Measurements from ENCODE around the gene TNFRSF14.
"Not testable (repeated sequence)": the region's sequence is repeated elsewhere in the genome, so short reads cannot be mapped to it uniquely, and the experiment has no call there.

TNFRSF14 gene

DNA sequence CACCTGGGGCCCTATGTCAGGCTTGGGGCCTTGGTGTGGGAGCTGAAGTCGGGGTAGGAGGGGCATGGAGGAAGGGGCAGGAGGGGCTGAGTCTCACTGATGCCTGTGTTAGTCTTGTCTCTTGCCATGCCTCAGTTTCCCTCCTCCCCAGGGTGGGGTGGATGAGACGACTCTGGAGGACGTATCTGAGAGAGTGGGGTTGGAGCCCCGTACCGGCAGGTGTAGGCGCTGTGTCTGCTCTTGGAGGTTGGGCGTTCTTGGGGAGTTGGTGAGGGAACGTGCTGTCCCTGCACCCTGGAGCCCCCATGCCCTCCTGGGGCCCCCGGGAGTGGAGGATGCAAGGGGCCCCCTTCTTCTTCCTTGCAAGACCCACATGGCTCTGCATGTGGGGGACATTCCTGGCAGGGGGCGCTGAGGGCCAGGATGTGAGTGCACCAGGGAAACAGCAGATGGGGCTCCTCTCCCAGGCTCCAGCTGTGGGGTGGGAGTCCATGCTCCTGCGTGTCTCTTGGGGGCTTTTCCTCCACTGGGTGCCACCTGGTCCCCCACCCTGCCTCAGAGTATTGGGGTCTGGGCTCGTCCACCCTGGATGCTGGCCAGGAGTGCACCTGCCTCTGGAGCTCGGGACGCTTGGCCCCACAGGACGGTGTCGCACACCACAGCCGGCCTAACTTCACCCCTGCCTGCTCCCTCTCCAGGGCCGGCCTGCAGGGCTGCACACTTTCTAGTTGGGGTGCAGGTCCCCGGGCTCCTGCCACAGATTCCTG, 1.4 kb upstream of the TNFRSF14 start:
- FAIRE-seq: no peak

DNA sequence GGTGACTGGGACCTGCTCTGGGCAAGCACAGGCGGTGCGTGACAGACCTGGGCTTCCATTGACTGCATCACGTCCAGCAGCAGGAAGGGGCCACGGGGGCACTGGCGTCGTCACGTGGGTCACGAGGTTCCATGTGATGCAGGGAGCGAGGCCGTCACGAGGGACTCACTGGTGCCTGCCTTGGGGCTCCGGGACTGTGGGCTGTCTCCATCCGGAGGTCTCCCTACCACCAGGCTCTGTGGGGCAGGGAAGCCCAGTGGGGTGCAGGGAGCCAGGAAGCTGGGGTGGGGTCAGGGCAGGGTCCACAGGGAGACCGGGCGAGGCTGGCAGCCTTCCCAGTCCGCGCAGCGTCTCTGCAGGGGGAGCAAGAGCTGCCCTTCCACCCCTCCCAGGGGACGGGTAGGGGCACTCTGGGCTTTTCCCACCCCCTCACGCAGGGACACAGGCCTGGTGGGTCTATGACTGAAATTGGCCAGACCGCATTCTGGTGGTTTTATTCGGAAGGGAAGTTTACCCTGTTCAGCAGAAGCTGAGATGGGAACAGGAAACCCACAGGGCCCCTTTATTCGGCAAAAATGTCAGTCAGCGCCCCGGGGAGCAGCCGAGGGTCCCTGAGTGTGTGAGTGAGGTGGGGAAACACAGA, 416 bp upstream of the TNFRSF14 start:
- no peak for FAIRE-seq

DNA sequence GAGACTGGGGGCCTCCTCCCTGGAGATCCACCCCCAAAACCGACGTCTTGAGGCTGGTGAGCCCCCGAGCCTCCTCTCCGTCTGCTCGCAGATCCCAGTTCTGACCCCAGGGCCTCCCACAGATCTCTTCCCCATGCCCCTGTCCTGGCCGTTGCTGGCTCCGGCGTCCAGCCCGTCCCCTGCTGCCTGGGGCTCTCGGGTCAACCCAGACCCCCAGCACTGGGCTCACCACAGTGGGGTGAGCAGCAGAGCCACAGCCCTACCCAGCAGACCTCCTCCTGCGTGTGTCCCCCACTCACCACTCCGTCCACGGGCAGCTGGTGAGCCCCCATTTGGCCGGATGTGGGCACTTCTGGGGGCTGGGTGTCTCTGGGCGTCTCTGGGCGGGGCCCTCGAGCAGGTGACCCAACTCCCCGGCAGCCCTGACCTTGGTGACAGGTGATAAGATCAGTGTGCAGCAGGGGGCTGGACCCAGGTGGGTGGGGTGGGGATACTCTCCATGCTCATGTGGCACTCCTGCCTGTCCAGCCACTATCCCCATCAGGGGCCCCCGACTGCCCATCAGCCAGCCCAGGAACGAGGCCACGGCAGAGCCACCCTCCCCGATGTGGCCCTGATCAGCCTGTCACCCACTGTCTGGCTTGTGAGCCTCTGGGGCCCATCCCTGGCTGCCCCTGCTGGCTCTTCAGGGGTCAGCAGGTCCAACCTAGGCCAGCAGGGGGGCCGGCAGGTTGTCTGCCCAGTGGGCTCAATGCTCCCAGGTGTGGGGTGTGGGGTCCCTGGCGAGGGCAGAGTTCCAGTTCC, 709 bp downstream of the TNFRSF14 start:
- no peak for FAIRE-seq

DNA sequence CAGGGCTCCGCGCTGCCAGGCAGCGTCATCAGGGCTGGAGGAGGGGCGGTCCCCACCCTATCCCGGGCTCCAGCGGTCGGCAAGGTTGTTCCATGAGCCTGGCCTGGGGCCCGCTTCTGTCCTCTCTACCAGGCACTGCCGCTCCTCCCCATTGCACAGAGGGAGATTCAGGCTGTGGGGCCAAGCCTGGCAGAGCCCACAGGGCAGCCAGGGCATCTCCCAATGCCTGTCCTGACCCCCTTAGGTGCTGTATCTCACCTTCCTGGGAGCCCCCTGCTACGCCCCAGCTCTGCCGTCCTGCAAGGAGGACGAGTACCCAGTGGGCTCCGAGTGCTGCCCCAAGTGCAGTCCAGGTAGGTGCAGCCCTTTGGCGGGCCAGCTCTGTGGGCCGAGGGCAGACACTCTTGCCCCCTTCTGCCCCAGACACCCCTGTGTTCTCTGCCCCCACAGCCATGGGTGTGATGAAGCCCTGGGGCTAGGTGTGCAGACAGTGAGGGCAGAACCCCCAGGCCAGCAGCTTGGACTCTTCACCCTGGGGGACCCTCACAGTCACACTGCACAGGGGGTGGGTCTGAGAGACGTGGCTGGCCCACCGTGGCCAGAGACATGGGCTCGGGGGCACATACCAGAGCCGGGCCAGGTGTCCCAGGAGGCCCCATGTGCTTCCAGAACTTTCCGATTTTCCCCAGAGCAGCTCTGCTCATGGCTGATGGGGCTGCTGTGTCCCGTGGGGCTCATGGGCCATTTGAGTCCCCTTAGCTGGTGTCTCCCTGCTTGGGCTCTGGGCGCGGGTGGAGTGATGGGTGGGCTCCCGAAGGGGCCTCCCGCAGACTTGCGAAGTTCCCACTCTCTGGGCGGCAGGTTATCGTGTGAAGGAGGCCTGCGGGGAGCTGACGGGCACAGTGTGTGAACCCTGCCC, 1.6 kb downstream of the TNFRSF14 start:
- FAIRE-seq: no peak

DNA sequence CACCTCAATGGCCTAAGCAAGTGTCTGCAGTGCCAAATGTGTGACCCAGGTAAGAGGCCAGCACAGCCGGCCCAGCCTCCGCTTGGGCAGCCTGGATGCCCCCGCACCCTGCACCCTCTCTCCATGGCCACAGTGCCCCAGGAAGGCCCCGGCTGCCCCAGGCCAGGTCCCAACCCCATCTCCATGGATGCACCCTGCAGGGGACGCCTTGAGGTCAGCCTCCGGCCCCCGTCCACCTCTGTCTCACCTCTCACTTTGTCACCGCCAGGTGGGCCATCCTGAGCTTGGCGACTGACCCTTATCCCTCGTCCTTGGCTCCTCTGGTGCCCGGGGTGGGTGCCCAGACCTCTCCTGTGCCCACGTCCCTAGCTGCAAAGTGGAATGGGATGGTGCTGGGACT, 2.2 kb downstream of the TNFRSF14 start:
- FAIRE-seq: no peak

DNA sequence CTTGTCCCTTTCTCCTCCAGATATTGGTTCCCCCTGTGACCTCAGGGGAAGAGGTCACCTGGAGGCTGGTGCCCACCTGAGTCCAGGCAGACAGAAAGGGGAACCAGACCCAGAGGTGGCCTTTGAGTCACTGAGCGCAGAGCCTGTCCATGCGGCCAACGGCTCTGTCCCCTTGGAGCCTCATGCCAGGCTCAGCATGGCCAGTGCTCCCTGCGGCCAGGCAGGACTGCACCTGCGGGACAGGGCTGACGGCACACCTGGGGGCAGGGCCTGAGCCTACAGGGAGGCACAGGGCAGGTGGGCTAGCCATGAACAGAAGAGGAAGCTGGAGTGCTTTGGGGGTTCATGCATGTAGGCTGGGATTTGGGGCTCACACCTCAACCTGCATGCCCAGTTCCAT, 2.7 kb downstream of the TNFRSF14 start:
- FAIRE-seq: no peak

DNA sequence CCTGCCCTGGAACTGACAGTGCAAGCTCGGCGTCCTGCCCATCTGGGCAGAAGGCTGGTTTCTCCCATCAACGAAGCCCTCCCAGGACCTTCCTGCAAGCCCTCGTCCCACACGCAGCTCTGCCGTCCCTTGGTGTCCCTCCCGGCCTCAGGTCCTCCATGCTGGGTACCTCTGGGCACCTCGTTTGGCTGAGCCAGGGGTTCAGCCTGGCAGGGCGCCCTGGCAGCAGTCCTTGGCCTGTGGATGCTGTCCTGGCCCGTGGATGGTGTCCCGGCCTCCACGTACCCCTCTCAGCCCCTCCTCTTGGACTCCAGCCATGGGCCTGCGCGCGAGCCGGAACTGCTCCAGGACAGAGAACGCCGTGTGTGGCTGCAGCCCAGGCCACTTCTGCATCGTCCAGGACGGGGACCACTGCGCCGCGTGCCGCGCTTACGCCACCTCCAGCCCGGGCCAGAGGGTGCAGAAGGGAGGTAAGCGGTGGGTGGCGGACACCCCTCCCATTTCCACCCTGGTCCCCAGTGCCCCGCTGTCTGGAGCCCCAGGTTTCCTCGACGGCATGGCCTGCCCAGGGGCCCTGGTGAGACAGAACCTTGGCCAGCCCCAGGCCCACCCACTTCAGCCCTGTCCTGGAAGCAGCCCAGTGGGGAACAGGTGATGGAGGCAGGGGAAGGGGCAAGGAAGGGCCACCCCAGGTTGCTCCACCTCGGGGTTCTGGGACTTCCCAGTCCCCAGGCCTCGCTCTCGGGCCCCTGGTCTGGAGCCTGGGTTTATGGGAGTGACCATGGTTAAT, 3.5 kb downstream of the TNFRSF14 start:
- FAIRE-seq: no peak

DNA sequence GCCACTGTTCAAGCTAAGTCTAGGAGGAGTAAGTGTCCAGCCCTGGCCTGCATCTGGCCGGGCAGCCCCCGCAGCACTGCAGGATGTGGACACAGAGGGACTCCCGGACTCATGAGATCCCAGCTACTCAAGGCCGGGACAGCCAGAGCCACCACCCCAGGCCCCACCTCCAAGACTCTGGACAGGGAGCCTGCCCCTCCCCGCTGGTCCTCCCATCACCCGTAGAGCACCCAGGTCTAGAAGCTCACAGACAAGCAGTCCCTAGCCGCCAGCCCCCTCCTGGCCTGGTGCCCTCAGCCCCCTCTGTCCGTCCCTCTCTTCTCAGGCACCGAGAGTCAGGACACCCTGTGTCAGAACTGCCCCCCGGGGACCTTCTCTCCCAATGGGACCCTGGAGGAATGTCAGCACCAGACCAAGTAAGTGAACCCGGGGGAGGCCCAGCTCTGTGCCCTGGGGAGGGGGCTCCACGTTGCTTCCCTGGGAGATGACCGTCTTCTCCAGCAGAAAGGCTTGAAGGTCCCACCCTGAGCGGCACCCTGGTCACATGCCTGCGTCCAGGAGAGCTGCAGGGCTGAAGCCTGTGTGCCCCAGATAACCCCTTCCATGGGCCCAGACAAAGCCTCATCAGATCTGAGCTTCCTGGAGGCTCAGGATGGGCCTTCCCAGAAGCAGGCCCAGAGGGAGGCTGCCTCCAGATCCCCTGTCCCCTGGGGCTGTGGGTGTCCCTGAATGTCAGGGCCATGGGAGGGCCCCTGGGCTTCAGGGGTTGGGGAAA, 4.3 kb downstream of the TNFRSF14 start:
- FAIRE-seq: no peak

DNA sequence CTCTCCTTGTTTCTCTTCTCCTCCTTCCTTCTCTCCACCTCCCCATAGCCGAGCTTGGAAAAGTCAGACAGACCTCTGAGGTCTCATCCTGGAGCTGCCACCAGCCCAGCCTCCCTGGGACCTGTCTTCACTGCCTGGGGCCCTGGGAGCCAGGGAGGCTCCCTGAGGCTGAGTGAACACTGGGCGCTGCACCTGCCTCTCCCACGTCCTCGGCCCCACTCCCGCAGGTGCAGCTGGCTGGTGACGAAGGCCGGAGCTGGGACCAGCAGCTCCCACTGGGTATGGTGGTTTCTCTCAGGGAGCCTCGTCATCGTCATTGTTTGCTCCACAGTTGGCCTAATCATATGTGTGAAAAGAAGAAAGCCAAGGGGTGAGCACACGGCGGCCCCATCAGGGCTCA, 5.3 kb downstream of the TNFRSF14 start:
- no peak for FAIRE-seq

DNA sequence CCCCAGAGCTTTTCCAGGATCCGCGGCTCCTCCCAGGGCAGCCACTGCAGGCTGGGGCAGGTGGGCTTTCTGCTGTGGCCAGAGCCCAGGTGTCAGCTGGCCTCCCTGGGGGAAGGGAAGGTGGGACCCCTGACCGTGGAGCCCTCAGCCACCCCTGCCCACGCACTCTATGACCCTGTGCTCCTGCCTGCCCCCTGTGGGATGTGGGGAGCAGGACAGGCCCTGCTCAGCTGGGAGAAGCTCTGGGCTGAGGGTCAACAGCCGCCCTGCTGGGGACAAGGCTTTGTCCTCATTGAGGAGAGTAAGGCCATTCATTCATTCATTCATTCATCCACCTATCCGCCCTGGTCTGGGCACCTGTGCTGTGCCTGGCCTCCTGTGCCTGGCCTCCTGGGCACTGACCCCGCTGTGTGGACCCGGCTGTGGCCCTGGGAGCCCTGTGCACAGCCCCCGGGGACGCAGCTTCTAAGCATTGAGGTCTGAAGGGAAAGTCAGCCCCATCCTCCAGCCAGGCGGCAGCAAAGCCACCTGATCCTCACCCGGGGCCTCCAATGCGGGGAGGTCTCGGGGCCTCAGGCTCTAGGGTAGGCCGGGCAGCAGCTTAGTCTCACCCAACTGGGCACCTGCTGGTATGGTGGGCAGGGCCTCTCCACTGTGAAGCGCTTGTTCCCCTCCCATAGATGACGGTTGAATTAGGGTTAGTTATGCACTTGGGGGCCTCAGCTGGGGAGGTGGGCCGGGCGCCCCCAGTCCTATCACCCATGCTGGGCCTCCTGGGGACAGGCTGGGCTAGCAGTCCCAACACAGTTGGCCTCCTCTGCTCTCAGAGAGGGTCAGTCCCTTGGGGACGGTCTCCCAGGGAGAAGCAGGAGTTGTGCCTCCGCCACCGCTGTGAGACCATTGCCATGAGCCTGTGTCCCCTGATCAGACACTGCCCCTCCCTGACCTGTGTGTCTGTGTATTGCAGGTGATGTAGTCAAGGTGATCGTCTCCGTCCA, 6.0 kb downstream of the TNFRSF14 start:
- no peak for FAIRE-seq

DNA sequence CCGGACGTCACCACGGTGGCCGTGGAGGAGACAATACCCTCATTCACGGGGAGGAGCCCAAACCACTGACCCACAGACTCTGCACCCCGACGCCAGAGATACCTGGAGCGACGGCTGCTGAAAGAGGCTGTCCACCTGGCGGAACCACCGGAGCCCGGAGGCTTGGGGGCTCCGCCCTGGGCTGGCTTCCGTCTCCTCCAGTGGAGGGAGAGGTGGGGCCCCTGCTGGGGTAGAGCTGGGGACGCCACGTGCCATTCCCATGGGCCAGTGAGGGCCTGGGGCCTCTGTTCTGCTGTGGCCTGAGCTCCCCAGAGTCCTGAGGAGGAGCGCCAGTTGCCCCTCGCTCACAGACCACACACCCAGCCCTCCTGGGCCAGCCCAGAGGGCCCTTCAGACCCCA, 7.0 kb downstream of the TNFRSF14 start:
- FAIRE-seq: no peak

DNA sequence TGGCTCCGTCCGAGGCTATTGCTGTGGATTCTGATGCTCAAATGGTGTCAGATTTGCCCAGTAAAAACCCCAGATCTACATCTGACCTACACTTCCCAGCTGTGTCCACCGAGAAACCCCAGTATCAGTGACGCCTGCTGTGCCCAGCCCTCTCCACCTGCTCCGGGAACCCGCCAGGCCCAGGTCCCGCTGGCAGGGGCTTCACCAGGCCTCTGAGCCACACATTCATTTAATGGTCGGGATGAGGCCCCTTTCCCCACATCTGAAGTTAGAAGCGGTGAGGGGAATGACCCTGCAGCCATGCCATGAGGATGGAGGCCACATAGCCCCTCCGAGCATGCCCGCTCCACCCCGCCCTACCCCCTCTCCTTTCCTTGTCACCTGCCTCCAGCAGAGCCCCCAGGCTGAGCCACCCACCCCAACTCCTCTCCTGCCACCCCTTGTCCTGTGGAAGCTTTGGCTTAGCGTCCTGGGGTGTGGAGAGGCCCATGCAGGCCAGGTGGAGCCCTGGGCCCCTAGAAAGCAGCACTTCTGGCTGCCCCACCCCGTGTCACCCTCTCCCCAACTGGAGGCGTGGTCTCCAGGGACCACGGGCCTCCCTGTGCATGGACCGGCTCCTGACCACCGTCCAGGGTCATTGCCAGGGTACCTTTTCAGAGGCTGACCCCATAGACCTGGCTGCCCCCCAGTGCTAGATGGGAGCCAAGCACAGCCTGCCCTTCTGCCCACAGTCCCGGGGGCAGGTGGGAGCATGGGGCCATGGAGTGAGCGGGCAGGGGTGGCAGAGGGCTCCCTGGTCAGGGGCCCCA, 8.0 kb downstream of the TNFRSF14 start:
- no peak for FAIRE-seq

DNA sequence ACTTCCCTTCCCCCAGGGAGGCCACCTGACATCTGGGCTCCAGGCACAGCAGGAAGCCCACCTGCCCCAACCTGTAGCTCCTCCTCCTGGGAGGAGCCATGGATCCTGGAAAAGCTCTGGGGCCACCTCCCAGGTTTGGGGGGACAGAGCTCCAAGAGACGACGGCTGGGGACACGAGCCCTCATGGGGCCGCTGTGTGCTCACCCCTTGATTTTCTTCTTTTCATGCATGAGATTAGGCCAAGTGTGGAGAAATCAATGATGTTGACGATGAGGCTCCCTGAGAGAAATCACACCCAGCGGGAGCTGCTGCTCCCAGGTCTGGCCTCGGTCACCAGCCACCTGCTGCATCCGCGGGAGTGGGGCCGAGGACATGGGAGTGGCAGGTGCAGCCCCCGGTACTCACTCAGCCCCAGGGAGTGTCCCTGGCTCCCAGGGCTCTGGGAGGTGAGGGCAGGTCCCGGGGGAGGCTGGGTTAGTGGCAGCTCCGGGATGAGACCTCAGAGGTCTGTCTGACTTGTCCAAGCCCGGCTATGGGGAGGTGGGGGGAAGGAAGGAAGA, 8.7 kb downstream of the TNFRSF14 start:
- FAIRE-seq: no peak

DNA sequence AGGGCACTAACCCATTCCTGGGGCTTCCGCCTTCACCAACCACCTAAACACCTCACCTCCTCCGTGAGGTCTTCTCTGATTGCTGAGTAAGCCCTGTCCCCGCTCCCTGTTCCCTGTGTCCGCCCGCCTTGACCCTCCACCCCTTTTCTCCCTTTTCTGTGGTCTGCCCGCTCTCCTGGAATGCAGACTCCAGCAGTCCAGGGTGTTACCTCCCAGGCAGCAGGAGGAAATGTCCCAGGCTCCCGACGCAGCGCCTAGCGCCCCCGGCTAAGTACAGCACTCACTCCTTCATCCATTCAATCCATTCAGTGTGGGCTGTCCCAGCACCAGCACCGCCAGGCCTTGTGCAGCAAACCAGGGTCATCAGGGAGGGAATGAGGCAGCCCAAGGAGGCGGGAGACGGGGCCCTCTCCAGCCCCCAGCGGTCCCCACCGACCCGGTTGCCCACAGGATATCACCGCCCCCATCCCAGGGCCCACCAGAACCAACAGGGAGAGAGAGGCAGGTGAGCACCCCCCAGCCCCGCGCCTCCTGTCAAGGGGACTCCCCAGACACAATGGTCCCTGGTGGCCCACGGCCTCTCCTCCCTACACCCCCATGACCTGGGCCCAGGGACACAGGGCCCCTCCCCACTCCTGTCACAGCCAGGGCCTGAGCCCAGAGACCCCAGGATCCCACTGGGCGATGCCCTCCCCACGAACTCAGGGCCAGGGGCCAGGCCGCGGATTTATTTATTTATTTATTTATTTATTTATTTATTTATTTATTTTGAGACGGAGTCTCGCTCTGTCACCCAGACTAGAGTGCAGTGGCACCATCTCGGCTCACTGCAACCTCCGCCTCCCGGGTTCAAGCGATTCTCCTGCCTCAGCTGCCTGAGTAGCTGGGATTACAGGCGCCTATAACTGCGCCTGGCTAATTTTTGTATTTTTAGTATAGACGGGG, 10.2 kb downstream of the TNFRSF14 start:
- FAIRE-seq: no peak

DNA sequence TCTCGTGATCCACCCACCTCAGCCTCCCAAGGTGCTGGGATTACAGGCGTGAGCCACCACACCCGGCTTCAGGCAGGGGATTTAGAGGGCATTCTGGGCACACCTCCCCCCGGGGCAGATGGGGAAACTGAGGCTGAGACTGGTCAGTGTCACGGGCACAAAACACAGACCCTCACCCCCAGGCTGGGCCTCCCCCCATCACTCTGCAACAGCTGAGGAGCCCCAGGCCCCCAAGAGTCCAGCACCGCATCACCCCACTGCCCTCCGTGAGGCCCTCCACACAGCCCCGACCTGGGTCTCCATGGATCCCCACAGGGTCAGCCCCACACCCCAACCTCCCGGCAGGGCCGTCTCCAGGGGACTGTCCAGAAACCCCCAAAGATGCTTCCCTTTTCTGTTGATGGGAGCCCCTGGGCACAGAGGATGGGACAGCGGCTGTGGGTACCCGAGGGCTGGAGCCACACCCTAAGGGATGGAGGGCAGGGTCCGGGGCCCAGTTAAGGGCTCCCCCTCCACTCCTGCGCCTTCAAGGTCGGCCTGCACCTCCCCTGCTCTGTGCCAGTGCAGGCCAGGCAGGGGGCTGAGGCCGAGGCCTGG, 11.0 kb downstream of the TNFRSF14 start:
- no peak for FAIRE-seq

DNA sequence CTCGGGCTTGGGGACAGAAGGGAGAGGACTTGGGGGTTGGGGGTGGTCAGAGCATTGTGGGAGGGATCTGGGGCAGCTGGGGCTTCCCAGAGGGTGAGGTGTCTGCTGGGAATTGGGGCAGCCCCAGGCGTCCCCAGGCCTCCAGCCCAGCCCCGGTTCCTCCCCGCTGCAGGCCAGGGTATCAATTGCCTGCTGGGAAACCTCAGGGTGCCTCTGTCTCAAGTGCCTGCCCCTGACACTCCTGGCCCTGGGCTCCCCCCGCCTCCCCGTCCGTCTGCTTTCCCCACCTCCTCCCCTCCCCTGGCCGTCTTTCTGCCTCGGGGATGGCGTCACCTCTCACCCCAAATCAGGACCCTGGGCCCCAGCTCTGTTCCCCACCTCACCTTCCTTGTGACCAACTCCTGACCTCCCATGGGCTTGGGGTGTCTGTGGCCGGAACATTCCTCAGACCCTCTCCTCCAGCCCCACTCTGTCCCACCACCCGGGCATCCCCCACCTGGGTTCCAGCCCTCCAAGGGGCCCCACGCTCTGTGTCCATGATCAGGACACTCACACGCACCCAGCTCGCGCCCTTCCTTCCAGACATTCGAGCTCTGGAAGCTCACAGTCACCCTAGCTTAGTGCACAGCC, 12.1 kb downstream of the TNFRSF14 start:
- not testable (repeated sequence) for FAIRE-seq
